Brain microvascular endothelial cell (primary cell): ENCODE measurements around the gene PRDM5.

Experiments used
- DNase-seq: peaks from one replicate; pipeline ENCODE4 v3.0.0-alpha.2; 2020
- H3K27ac ChIP-seq: fragments of 250-450 bp; sonication (Bioruptor Pico); 2 replicates; pipeline ENCODE4 v1.5.1; 2020; ENCODE audit warnings: mild to moderate bottlenecking, moderate library complexity
- H3K27me3 ChIP-seq: fragments of 250-450 bp; sonication (Bioruptor Pico); replicated peaks from 2 replicates; pipeline ENCODE4 v1.5.1; 2020; ENCODE audit warnings: mild to moderate bottlenecking
- H3K36me3 ChIP-seq: fragments of 250-450 bp; sonication (Bioruptor Pico); replicated peaks from 2 replicates; pipeline ENCODE4 v1.5.1; 2020; ENCODE audit warnings: mild to moderate bottlenecking
- H3K4me3 ChIP-seq: 2 replicates; pipeline ENCODE4 v1.5.1; 2011; ENCODE audit warnings: low read depth, mild to moderate bottlenecking, control low read depth, low read length, moderate library complexity
- CTCF ChIP-seq: IDR thresholded peaks from 2 replicates; pipeline ENCODE4 v1.5.1; 2011; ENCODE audit warnings: low read depth, mild to moderate bottlenecking, moderate library complexity, low read length, control low read depth, inconsistent platforms; ENCODE audit errors: missing control alignments
- in situ Hi-C: cut with HindIII; loops from 2 replicates; pipeline ENCODE4 v1.10.0; 2017; ENCODE audit warnings: low sequenced_read_pairs, low pct_ligation_motif_present

Gene PRDM5

GRCh38 chr4:120692964-120693363 is 229.6 kb downstream of the PRDM5 start:
- peak; percentile 22 for TF ChIP-seq CTCF
- in situ Hi-C loops: no loop called here
- H3K27me3 ChIP-seq: no peaks in the 10 kb centered on the region
- H3K27ac ChIP-seq: peak overlapping the region; percentile 57
- DNase-seq: peak; percentile 90
- no peaks in the 10 kb centered on the region for H3K36me3 ChIP-seq
- no peak overlapping the region for H3K4me3 ChIP-seq

GRCh38 chr4:120691536-120691935 is 231.0 kb downstream of the PRDM5 start:
- no peak overlapping the region for H3K4me3 ChIP-seq
- no peak overlapping the region for H3K27ac ChIP-seq
- in situ Hi-C loops: no loop called here
- H3K36me3 ChIP-seq: no peaks in the 10 kb centered on the region
- TF ChIP-seq CTCF: no peak
- H3K27me3 ChIP-seq: no peaks in the 10 kb centered on the region
- DNase-seq: no peak

- Histone ChIP-seq H3K4me3 (no peak overlapping the region), H3K36me3 (no peaks in the 10 kb centered on the region), H3K27ac (no peak overlapping the region), H3K27me3 (no peaks in the 10 kb centered on the region)
- no peak for TF ChIP-seq CTCF
- no peak for DNase-seq
- in situ Hi-C loops: no loop called here
Measured at GRCh38 chr4:120691106-120691505, 231.4 kb downstream of the PRDM5 start.

- in situ Hi-C loops: no loop called here
Measured at GRCh38 chr4:120688791-120689190, 233.7 kb downstream of the PRDM5 start.

GRCh38 chr4:120685756-120686278 is 236.7 kb downstream of the PRDM5 start:
- no peak overlapping the region for H3K4me3 ChIP-seq
- in situ Hi-C loops: no loop called here
- H3K36me3 ChIP-seq: no peaks in the 10 kb centered on the region
- no peaks in the 10 kb centered on the region for H3K27me3 ChIP-seq
- no peak for TF ChIP-seq CTCF
- no peak overlapping the region for H3K27ac ChIP-seq
- DNase-seq: no peak

More at GRCh38 chr4:120688791-120689190, 233.7 kb downstream of the PRDM5 start:
- H3K36me3 ChIP-seq: no peaks in the 10 kb centered on the region
- TF ChIP-seq CTCF: no peak
- H3K4me3 ChIP-seq: no peak overlapping the region
- H3K27ac ChIP-seq: no peak overlapping the region
- DNase-seq: no peak
- H3K27me3 ChIP-seq: no peaks in the 10 kb centered on the region

- Histone ChIP-seq H3K27me3 (no peaks in the 10 kb centered on the region), H3K36me3 (no peaks in the 10 kb centered on the region), H3K4me3 (no peak overlapping the region), H3K27ac (no peak overlapping the region)
- in situ Hi-C loops: no loop called here
- no peak for DNase-seq
- TF ChIP-seq CTCF: no peak
Measured at GRCh38 chr4:120683897-120684540, 238.5 kb downstream of the PRDM5 start.
